ENCODE measurements around the gene SLC38A10. TPM values are rescaled to one million over a fixed set of nuclear protein-coding genes. Genes with fewer than 3 reads are reported as not detected.

SLC38A10 gene
- total RNA-seq, 1 experiment from 2014 or later, result 43.8 TPM

GRCh38 chr17:81278831-81279230, 16.3 kb downstream of the SLC38A10 start:
- no CpG with 5 or more reads among the region's 8 CpGs for WGBS (ENCODE audit: extremely low coverage, insufficient read length, low lambda C conversion rate)
- no peaks in the 10 kb centered on the region for H3K27me3 Mint-ChIP-seq (ENCODE audit: low read depth)
- no peak overlapping the region for H4K8ac ChIP-seq (replicated peaks; ENCODE audit: insufficient read length, low read depth, low read length)

More at GRCh38 chr17:81278831-81279230, 16.3 kb downstream of the SLC38A10 start:
- Histone ChIP-seq H4K20me1 (ENCODE audit: control insufficient read depth, insufficient read depth, insufficient read length) (no peaks in the 10 kb centered on the region), H3K9ac (ENCODE audit: extremely low read depth, insufficient read length, low read length) (no peak overlapping the region), H3K79me1 (ENCODE audit: insufficient read depth, low read depth, low read length, poor library complexity, severe bottlenecking) (no peaks in the 10 kb centered on the region), H3T11ph (ENCODE audit: low read length) (no peak overlapping the region), H4K91ac (ENCODE audit: insufficient read length, low read depth, low read length) (no peak overlapping the region), H3K56ac (ENCODE audit: insufficient read length, low read depth, low read length) (no peak overlapping the region), H3K9me3 (ENCODE audit: control insufficient read depth, low read depth, low read length) (no peaks in the 10 kb centered on the region), H3K23me2 (ENCODE audit: insufficient read length, low read depth, low read length, poor library complexity, severe bottlenecking) (peaks cover 2% of the 10 kb centered on the region), H3K27ac (ENCODE audit: insufficient read length, low read depth, low read length) (no peak overlapping the region), H3K79me2 (ENCODE audit: insufficient read depth, low read length) (no peaks in the 10 kb centered on the region), H2AK5ac (ENCODE audit: insufficient read length, low read length) (no peak overlapping the region), H3K4ac (ENCODE audit: low read depth, low read length) (no peak overlapping the region), H2BK5ac (ENCODE audit: insufficient read length, low read length) (no peak overlapping the region), H3K18ac (ENCODE audit: insufficient read length, low read depth, low read length) (no peak overlapping the region), H2BK12ac (ENCODE audit: insufficient read length, low read depth, low read length) (no peak overlapping the region), H3K23ac (ENCODE audit: insufficient read length, low read depth, low read length) (no peak overlapping the region), H3K4me1 (ENCODE audit: insufficient read depth, low read length) (no peaks in the 10 kb centered on the region), H2BK120ac (ENCODE audit: low read depth, low read length, poor library complexity, severe bottlenecking) (no peak overlapping the region), H2BK15ac (ENCODE audit: low read depth, low read length) (no peak overlapping the region), H3K4me2 (ENCODE audit: insufficient read depth, insufficient read length, low read length) (no peak overlapping the region), H3K27me3 (ENCODE audit: insufficient read depth, low read length) (no peaks in the 10 kb centered on the region), H3K14ac (ENCODE audit: insufficient read depth, low read length) (no peak overlapping the region; the same call in 1 of the 2 replicates), H2AFZ (ENCODE audit: low read length) (no peak overlapping the region), H4K5ac (ENCODE audit: insufficient read length, low read depth, low read length) (no peak overlapping the region), H2BK20ac (ENCODE audit: low read depth, low read length, poor library complexity, severe bottlenecking) (no peak overlapping the region)
- Mint-ChIP-seq H3K36me3 (ENCODE audit: insufficient read depth in 1 of 3, low read depth in 3 of 3) (peaks cover 9 to 36% (median 34%) of the 10 kb centered on the region in 3 experiments), H3K4me1 (no peaks in the 10 kb centered on the region), H3K4me3 (no peak overlapping the region), H3K27ac (no peak overlapping the region), H3K9me3 (no peaks in the 10 kb centered on the region)
- no peak for TF ChIP-seq CTCF (conservative IDR thresholded peaks at IDR 0.05)
- no peak for DNase-seq

Measured in H9 (cell line).